Measurements from ENCODE around the gene KRT14.
"Not testable (repeated sequence)": the region's sequence is repeated elsewhere in the genome, so short reads cannot be mapped to it uniquely, and the experiment has no call there.

KRT14 gene

GRCh38 chr17:41624208-41625101 lies 37.8 kb upstream of the KRT14 start, which contains the start of gene KRT17:
Gene KRT17, minus strand, starts transcription at chr17:41624575. Its CDS starts 66 bp downstream, at chr17:41624509.
- H3K9me3 ChIP-seq (replicated peaks; ENCODE audit: insufficient read depth, low read length): no peaks in the 10 kb centered on the region
- no peak within 1 kb of the TSS for H2AFZ ChIP-seq (ENCODE audit: low read length)
- H3K36me3 ChIP-seq (replicated peaks; ENCODE audit: insufficient read depth, low read length): no peaks in the 10 kb centered on the region
- no peak for DNase-seq
- H3K4me1 ChIP-seq (ENCODE audit: low read length): no peaks in the 10 kb centered on the region
- H4K20me1 ChIP-seq (ENCODE audit: insufficient read depth, low read length): no peaks in the 10 kb centered on the region
- peaks cover 78% of the 10 kb centered on the region for H3K27me3 ChIP-seq (replicated peaks; ENCODE audit: insufficient read depth, low read length)
- no peak within 1 kb of the TSS for H3K9ac ChIP-seq (ENCODE audit: low read length)
- no peaks in the 10 kb centered on the region for H3K79me2 ChIP-seq (ENCODE audit: low read length)
- H3F3A ChIP-seq (ENCODE audit: insufficient read depth, low read length): no peaks in the 10 kb centered on the region
- no peak within 1 kb of the TSS for H3K4me2 ChIP-seq (ENCODE audit: low read depth, low read length)
- no peak within 1 kb of the TSS for H3K4me3 ChIP-seq (ENCODE audit: low read length)
- TF ChIP-seq CTCF (IDR thresholded peaks at IDR 0.05; ENCODE audit: low read length) (no peak), EZH2 (optimal IDR thresholded peaks at IDR 0.05; ENCODE audit: low read depth, low read length) (no peak), EZH2phosphoT487 (IDR thresholded peaks at IDR 0.05; ENCODE audit: low read length) (no peak)
- no peaks in the 10 kb centered on the region for H3K9me2 ChIP-seq (replicated peaks; ENCODE audit: insufficient read depth, low read length)
- no peak within 1 kb of the TSS for H3K27ac ChIP-seq (ENCODE audit: low read length)

- H3K9me2 ChIP-seq (replicated peaks; ENCODE audit: insufficient read depth, low read length); H3K9me3 ChIP-seq (replicated peaks; ENCODE audit: insufficient read depth, low read length); DNase-seq; H2AFZ ChIP-seq (ENCODE audit: low read length); H3K9ac ChIP-seq (ENCODE audit: low read length); H4K20me1 ChIP-seq (ENCODE audit: insufficient read depth, low read length); H3K36me3 ChIP-seq (replicated peaks; ENCODE audit: insufficient read depth, low read length); H3K4me1 ChIP-seq (ENCODE audit: low read length); H3K79me2 ChIP-seq (ENCODE audit: low read length); H3K27ac ChIP-seq (ENCODE audit: low read length); H3K4me2 ChIP-seq (ENCODE audit: low read depth, low read length); H3F3A ChIP-seq (ENCODE audit: insufficient read depth, low read length); H3K4me3 ChIP-seq (ENCODE audit: low read length): not testable (repeated sequence)
- H3K27me3 ChIP-seq (replicated peaks; ENCODE audit: insufficient read depth, low read length): peaks cover 85% of the 10 kb centered on the region
Measured at GRCh38 chr17:41623184-41623861, 36.6 kb upstream of the KRT14 start.

- not testable (repeated sequence) for H3F3A ChIP-seq (ENCODE audit: insufficient read depth, low read length); H3K4me1 ChIP-seq (ENCODE audit: low read length); H3K4me3 ChIP-seq (ENCODE audit: low read length); H3K27ac ChIP-seq (ENCODE audit: low read length); H3K9me3 ChIP-seq (replicated peaks; ENCODE audit: insufficient read depth, low read length); DNase-seq; H3K36me3 ChIP-seq (replicated peaks; ENCODE audit: insufficient read depth, low read length); H3K9me2 ChIP-seq (replicated peaks; ENCODE audit: insufficient read depth, low read length); H3K4me2 ChIP-seq (ENCODE audit: low read depth, low read length); H2AFZ ChIP-seq (ENCODE audit: low read length); H3K79me2 ChIP-seq (ENCODE audit: low read length); H3K9ac ChIP-seq (ENCODE audit: low read length); H4K20me1 ChIP-seq (ENCODE audit: insufficient read depth, low read length)
- H3K27me3 ChIP-seq (replicated peaks; ENCODE audit: insufficient read depth, low read length): peaks cover 85% of the 10 kb centered on the region
Measured at GRCh38 chr17:41622340-41623183, 35.9 kb upstream of the KRT14 start.

- TF ChIP-seq EZH2 (optimal IDR thresholded peaks at IDR 0.05; ENCODE audit: low read depth, low read length) (no peak), EZH2phosphoT487 (IDR thresholded peaks at IDR 0.05; ENCODE audit: low read length) (no peak), CTCF (IDR thresholded peaks at IDR 0.05; ENCODE audit: low read length) (no peak)
Measured at GRCh38 chr17:41621916-41622315, 35.2 kb upstream of the KRT14 start.

GRCh38 chr17:41621435-41621817 lies 34.7 kb upstream of the KRT14 start:
- H3K9me2 ChIP-seq (replicated peaks; ENCODE audit: insufficient read depth, low read length); H3K9me3 ChIP-seq (replicated peaks; ENCODE audit: insufficient read depth, low read length); DNase-seq; H3K4me1 ChIP-seq (ENCODE audit: low read length); H3K36me3 ChIP-seq (replicated peaks; ENCODE audit: insufficient read depth, low read length); H4K20me1 ChIP-seq (ENCODE audit: insufficient read depth, low read length); H3F3A ChIP-seq (ENCODE audit: insufficient read depth, low read length); H3K4me3 ChIP-seq (ENCODE audit: low read length); H3K27ac ChIP-seq (ENCODE audit: low read length); H3K79me2 ChIP-seq (ENCODE audit: low read length); H3K9ac ChIP-seq (ENCODE audit: low read length); H2AFZ ChIP-seq (ENCODE audit: low read length); H3K4me2 ChIP-seq (ENCODE audit: low read depth, low read length): not testable (repeated sequence)
- H3K27me3 ChIP-seq (replicated peaks; ENCODE audit: insufficient read depth, low read length): peaks cover 76% of the 10 kb centered on the region

More at GRCh38 chr17:41621916-41622315, 35.2 kb upstream of the KRT14 start:
- no peaks in the 10 kb centered on the region for H3K9me3 ChIP-seq (replicated peaks; ENCODE audit: insufficient read depth, low read length)
- H3F3A ChIP-seq (ENCODE audit: insufficient read depth, low read length): no peaks in the 10 kb centered on the region
- no peak overlapping the region for H3K27ac ChIP-seq (ENCODE audit: low read length)
- no peaks in the 10 kb centered on the region for H3K9me2 ChIP-seq (replicated peaks; ENCODE audit: insufficient read depth, low read length)
- no peak overlapping the region for H3K4me2 ChIP-seq (ENCODE audit: low read depth, low read length)
- no peaks in the 10 kb centered on the region for H3K4me1 ChIP-seq (ENCODE audit: low read length)
- DNase-seq: no peak
- H3K79me2 ChIP-seq (ENCODE audit: low read length): no peaks in the 10 kb centered on the region
- H4K20me1 ChIP-seq (ENCODE audit: insufficient read depth, low read length): no peaks in the 10 kb centered on the region
- H3K27me3 ChIP-seq (replicated peaks; ENCODE audit: insufficient read depth, low read length): peaks cover 80% of the 10 kb centered on the region
- no peak overlapping the region for H3K9ac ChIP-seq (ENCODE audit: low read length)
- no peak overlapping the region for H3K4me3 ChIP-seq (ENCODE audit: low read length)
- H2AFZ ChIP-seq (ENCODE audit: low read length): no peak overlapping the region
- no peaks in the 10 kb centered on the region for H3K36me3 ChIP-seq (replicated peaks; ENCODE audit: insufficient read depth, low read length)
